Measurements from ENCODE around the gene PRSS8.
A peak's percentile ranks its signal among the peaks of the same experiment; 100 is the strongest.

- no peak for TF ChIP-seq CTCF (IDR thresholded peaks at IDR 0.05)
- peak in 1 of 2 donors; percentile 41 for TF ChIP-seq POLR2A (IDR thresholded peaks at IDR 0.05)
Measured at GRCh38 chr16:31129568-31130335, 5.8 kb downstream of the PRSS8 start.

Data from thyroid gland (tissue), 4 donors.